Measurements from ENCODE around the gene PLXNA2.

The PLXNA2 gene

DNA sequence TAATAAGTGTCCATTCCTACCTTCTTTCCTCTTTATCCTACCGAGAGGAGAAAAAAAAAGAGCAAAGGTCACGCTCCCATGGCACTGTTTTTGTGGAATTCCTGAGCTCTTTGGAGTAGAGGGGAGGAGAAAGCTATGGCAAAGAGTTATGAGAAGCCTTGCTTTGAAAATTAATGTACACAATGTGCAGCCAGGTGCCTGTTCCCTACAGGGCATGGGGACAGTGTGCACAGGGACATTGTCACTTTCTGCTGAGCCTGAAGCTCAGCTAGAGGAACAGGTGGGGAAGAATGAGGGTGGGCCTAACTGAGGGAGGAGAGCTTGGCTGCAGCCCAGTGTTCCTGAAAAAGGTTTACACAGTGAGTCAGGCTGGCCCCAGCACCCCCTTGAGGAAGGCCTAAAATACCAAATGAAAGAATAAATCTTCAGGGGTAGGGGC, 66.1 kb downstream of the PLXNA2 start:
- DNase-seq, result no peak

- no peak for DNase-seq
These were observed 66.5 kb downstream of the PLXNA2 start for GRCh38 chr1:208177656-208178055.

- DNase-seq, result no peak
These were observed 67.5 kb downstream of the PLXNA2 start for GRCh38 chr1:208176649-208177048.

GRCh38 chr1:208175508-208175895, 68.7 kb downstream of the PLXNA2 start:
- no peak for DNase-seq

DNA sequence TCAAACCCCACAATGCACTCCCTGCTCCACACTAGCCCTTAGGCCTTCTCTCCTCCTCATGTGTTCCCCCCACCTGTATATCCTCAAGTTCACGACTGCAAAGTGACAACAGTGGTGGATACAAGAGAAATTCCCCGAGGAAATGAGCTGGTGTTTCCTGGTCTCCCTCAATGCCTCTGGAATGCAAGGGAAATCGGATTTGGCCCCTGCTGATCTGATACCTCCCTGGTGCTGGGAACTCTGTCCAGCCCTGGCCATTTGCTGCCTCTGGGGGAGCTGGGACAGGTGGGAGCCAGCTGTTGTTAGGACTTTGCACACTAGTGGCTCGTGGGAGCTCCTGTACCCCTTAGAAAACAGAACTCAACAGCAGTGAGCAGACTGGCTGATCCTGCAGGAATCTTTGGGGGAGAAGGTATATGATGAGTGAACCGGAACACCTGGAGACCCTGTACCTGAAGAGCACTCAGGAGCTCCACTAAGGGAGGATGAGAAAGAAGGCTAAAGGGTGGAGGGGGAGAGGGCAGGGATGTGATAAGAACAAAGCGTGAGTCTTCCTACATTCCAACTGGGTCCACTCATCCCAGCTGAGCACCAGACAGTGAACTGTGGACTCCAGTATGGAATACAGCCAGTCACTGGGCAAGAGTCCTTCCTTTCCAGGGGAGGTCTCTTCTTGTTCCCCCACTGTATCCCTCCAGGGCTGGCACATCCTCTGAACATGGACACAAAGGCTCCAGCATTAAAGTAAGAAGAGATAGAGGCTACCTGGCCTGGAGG, 69.3 kb downstream of the PLXNA2 start:
- no peak for DNase-seq

DNA sequence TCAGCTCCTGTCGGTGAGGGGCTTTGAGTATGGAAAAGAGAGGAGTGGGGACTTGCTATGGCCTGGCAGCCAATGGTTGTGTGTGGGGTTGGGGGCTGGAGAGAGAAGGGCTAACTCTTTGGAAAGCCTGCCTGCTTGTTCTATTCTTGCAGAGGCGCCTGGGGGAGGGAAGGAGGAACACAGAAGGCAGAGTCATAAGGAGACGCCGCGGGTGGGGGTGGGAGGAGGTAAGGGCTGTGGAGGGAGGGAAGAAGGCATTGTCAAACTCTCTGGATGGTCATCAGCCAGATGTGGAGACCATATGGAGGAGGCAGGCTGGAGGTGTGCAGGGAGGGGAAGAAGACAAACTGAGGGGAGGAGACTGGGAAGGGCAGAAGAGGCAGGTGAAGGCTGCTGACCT, 70.0 kb downstream of the PLXNA2 start:
- no peak for DNase-seq

DNA sequence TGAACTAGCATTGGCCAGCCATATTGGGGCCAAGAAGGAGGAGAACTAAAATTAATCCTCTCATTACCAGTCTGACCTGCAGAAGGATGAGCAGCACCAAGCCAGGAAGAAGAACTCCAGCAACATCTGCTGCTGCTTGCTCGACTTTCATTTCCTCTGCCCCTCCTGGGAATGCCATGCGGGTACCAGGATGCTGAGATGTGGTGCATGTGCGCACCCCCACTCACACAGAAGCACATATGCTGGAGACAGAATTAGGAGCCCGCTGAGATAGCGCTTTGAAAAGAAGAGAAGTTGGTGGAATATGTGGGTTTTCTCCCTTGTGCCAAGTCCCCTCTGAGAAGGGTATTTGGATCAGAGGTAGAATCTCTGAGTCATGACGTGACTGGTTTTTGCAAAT, 70.4 kb downstream of the PLXNA2 start:
- DNase-seq, result no peak

GRCh38 chr1:208172423-208173145, 71.6 kb downstream of the PLXNA2 start:
- peak; percentile 54 for DNase-seq

DNA sequence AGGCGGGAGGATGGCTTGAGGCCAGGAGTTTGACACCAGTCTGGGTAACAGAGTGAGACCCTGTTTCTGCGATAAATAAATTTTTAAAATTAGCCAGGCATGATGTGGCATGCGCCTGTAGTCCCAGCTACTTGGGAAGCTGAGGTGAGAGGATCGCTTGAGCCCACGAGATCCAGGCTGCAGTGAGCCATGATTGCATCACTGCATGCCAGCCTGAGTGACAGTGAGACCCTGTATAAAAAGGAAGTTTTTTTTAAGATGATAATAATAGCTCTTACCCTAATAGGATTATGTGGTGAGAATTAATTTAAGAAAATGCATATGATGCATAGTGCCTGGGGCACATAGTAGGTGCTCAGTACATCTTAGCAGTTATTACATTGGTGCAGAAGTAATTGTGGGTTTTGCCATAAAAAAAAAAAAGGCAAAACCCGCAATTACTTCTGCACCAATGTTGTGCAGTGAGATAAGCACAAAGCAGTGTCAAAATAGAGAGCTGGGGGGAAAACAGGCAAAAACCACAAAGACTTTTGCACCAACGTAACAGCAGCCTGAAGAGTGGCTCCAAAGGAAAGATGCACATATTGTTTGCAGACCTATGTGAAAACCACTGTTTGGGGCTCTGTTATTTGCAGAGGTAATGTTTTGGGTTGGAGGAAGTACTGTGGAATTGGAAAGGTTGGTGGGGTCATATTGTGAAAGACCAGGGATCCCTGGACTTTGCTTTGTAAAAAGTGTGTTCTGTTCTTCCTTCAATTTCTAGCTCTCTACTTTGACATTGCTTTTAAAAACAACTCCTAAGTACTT, 72.4 kb downstream of the PLXNA2 start:
- DNase-seq, result peak; percentile 76

DNA sequence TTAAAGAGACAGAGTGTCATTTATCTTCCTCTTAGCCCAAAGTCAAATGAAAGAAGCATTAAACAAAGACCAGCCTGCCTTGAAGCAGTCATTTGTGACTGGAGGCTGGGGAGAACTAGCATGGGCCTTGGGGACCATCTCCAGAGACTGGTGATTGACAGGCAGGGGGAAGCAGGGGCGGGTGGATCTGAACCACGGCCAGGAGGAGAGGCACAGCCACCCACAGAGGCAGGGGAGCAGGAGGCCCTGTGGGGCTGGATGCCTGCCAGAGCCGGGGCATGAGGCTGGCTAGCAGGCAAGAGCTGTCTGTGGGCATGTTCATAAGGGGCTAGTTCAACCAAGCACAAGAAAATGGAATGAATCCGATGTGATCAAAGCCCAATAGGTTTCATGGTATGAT, 73.9 kb downstream of the PLXNA2 start:
- peak; percentile 33 for DNase-seq

DNA sequence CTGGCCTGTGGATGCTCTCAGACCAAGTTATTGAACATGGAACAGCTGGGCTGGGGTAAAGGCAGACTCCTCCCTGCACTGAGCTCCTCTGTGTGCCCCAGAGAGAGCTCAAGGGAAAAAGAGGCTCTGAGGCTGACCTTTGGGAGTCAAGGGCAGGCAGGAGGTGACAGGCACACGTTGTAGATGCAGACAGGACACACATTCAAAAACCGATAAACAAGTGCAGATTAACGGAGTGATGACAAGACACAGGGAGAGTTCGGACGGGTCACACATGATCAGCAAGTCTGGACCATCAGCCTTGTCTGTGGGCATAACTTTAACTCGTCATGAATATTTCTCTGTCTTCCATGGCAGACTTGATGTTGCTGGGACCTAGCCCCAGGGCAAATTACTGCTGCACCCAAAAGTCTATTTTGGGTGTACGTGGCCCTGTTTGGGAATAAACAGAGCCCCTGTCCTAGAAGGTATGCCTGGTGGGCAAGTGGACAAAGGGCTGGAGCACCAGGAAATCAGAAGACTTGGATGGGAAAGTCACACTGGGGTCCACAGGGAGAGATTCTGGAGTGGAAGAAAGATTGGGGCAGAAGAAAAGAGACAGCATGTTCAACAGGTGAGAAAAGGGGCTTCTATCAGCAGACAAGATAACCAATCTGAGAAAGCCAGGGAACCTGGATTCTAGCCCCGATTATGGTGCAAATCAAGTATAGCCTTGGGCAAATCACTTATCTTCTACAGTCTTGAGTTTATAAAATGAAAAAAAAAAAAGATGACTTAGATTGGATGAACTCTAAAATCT, 74.9 kb downstream of the PLXNA2 start:
- DNase-seq, result no peak

- DNase-seq, result no peak
These were observed 76.8 kb downstream of the PLXNA2 start for GRCh38 chr1:208167261-208167869.

- no peak for DNase-seq
These were observed 77.6 kb downstream of the PLXNA2 start for GRCh38 chr1:208166340-208167138.

DNA sequence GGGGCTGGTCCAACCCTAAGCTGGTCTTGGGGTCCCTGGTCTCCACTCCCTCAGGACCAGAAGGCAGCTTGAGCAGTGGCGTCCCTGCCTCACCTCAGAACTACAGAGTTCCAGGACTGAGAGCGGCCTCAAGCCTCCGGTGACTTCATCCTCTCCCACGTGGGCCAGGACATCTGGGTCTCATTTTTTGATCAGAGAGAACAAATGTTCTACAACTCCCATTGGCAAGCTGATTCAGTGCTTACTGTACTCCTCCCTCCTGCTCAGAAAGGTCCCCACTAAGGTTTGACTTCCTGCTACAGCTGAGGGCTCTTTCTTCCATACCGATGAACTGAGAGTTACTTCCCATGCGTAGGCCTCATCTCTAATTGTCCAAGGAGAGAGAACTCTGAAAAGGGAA, 78.5 kb downstream of the PLXNA2 start:
- DNase-seq, result no peak

DNA sequence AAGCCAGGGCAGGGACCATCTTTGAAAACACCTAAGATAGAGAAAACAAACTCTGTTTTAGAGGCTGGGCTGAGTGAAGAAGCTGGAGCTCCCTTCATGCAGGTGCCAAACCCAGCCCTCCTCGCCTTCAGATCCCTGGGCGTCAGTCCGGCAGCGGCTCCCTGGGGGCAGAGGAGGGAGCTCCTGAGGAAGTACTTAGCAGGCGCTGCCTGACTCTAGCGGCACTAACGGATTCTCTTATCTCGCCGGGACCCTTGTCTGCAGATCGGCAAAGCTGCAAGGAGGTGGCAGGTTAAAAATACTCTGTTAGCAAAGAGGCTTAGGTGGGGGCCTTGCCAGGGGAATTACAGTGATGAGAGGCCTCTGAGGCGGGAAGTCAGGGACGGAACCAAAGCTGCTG, 79.6 kb downstream of the PLXNA2 start:
- peak; percentile 67 for DNase-seq

DNA sequence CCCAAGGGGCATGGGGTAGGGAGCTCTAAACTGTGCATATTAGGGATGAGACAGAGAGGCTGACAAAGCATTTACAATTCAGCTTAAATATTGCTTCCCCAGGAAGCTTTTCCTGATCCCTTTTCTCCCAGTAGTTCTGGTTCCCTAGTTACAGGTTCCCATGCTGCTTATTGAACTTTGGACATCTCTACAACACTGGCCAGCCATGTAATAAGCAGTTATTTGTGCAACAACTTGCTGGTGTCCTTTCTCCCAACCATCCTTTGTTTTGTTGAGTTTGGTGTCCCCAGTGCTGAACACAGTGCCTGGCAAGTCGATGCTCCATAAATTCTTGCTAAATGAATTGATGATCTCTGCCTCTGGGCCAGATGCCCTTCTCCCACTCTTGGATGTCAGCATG, 80.6 kb downstream of the PLXNA2 start:
- no peak for DNase-seq

DNA sequence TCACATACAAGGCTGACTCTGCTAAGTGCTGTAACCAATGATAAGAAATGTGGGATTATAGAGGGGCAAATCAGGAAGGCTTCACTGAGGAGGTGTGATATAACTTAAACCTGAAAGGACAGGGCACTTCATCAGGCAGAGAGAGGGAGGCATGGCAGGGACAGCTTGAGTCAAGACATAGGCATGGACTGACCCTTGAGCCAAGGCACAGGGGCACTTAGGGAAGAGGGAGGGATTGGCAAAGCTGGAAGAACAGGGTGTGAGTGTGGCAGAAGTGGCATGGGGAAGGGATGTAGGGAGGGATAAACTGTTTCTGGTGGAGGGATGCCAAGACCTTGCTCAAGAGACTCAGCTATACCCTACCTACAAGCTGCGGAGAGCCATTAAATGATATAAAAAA, 81.3 kb downstream of the PLXNA2 start:
- DNase-seq, result no peak

GRCh38 chr1:208161656-208162375, 82.4 kb downstream of the PLXNA2 start:
- DNase-seq, result no peak

GRCh38 chr1:208161005-208161404, 83.2 kb downstream of the PLXNA2 start:
- no peak for DNase-seq

DNA sequence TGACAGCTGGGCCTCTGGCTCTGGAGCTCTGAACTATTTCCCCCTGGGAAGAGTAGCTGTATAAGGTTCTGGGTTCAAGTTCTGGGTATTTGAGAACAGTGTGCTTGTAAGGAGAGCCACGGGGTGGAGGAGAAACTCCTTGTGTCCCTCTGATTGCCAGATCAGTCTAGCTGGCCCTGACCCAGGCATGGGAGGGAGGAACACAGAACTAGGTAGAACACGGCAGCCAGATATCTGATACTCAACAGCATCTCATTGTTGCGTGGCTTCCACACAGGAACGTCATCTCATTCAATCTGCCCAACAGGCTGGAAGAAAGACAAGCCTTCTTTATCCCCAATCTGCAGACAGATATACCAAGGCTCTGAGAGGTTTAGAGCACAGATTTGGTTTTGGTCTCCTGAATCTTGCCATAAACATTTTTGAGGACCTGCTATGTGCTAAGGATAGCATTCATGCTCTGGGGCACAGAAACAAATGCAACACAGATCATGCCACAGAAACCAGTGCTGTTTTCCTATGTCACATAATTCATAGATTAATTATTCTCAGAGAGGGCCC, 83.8 kb downstream of the PLXNA2 start:
- DNase-seq, result no peak

Measured in OCI-M1 (cell line).